ENCODE data around the gene PRELID3B. TPM values are rescaled to one million over a fixed set of nuclear protein-coding genes. Genes with fewer than 3 reads are reported as not detected.

The PRELID3B gene
- total RNA-seq: 65.9 and 78.7 TPM in 2 replicates

GRCh38 chr20:59042151-59042795 lies at the start of gene PRELID3B:
PRELID3B (minus strand) TSS chr20:59042786; CDS start chr20:59042730, 56 bp downstream.

GRCh38 chr20:59032023-59032712 lies 10.4 kb downstream of the PRELID3B start, which contains the start of gene ATP5F1E:
ATP5F1E (minus strand) TSS chr20:59032335; CDS start chr20:59032251, 84 bp downstream.

GRCh38 chr20:59019217-59019616 lies 23.4 kb downstream of the PRELID3B start, which contains the start of gene TUBB1:
TUBB1 (plus strand) TSS chr20:59019429; CDS start chr20:59019523, 94 bp downstream.

GRCh38 chr20:59006864-59007664 lies 35.5 kb downstream of the PRELID3B start, which contains the start of gene CTSZ:
CTSZ (minus strand) TSS chr20:59007254; CDS start chr20:59007128, 126 bp downstream.

Other genes with a start within 250 kb of the PRELID3B start
- gene GNAS-AS1, start 191.9 kb downstream of the PRELID3B start, total RNA-seq: 0.89 and 1.5 TPM in 2 replicates
- 426 and 713 TPM in 2 replicates for gene GNAS, start 190.1 kb downstream of the PRELID3B start, total RNA-seq
- 32.4 and 51.3 TPM in 2 replicates for gene NELFCD, start 61.5 kb downstream of the PRELID3B start, total RNA-seq
- 301 and 438 TPM in 2 replicates for gene CTSZ, start 35.5 kb downstream of the PRELID3B start, total RNA-seq
- not detected in 2 replicates for gene TUBB1, start 23.4 kb downstream of the PRELID3B start, total RNA-seq
- 19.4 and 23.8 TPM in 2 replicates for gene ATP5F1E, start 10.5 kb downstream of the PRELID3B start, total RNA-seq
- gene ZNF831, start 121.0 kb upstream of the PRELID3B start, total RNA-seq: not detected in 2 replicates